Subcutaneous adipose tissue (tissue), 4 donors: ENCODE results near the gene EMP1. TPM values are rescaled to one million over a fixed set of nuclear protein-coding genes. Genes with fewer than 3 reads are reported as not detected.

Experiments
- total RNA-seq, 4 donors: library from RNA; depleted of rRNA; stranded (reverse); fragments of >200 nt; gene quantifications; one replicate each; pipeline ENCODE4 v1.1.0, GENCODE V29; 2016
- TF ChIP-seq, protein P1 (sequence below): fragments of 450-650 bp; IDR thresholded peaks from one replicate; pipeline ENCODE4 v1.5.1; 2016; ENCODE audit warnings: low read depth, mild to moderate bottlenecking, control low read depth, antibody characterized with exemption, moderate library complexity

Gene EMP1
- total RNA-seq, 4 donors from 2014 or later: 583 to 987 (median 676) TPM

DNA sequence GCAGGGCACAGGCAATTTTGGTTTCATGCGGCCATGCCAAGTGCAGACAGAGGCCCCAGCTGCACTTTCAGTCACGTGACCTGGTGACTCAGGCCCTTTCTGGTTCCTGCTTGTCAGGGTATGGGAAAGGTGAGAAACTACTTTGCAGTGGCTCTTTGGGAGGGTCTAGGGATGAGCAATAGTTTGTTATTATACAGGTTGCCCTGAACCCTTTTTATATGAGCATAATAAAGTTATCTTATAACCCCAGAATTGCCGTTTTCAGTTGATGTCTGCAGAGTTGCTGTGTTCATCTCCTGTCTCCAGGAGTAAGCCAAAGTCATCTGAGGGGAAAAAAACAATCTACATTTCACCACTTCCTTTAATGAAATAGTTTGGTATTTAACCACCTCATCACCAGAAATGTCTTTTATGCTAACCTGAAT lies 30.9 kb upstream of the EMP1 start:
- TF ChIP-seq, protein P1, sequence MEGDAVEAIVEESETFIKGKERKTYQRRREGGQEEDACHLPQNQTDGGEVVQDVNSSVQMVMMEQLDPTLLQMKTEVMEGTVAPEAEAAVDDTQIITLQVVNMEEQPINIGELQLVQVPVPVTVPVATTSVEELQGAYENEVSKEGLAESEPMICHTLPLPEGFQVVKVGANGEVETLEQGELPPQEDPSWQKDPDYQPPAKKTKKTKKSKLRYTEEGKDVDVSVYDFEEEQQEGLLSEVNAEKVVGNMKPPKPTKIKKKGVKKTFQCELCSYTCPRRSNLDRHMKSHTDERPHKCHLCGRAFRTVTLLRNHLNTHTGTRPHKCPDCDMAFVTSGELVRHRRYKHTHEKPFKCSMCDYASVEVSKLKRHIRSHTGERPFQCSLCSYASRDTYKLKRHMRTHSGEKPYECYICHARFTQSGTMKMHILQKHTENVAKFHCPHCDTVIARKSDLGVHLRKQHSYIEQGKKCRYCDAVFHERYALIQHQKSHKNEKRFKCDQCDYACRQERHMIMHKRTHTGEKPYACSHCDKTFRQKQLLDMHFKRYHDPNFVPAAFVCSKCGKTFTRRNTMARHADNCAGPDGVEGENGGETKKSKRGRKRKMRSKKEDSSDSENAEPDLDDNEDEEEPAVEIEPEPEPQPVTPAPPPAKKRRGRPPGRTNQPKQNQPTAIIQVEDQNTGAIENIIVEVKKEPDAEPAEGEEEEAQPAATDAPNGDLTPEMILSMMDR: no peak

DNA sequence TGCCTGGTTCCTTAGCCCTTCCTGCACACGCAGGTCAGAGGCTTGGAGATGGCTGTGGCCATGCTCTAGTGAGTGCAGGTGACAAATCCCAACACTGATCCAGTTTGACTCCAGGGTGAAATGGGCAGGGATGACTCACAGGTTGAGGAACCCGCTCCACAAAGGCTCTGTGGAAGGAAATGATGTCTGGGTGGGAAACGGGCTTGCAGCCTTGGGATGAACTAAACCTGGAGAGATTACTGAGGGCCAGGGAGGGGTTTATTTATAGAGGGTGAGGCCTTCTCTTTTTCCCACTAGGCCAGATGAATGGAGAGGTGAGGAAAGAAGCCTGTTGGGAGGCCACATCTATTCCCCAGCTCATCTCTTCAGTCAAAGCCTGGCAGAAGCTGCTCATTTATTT lies 29.3 kb upstream of the EMP1 start:
- TF ChIP-seq, protein P1: no peak

DNA sequence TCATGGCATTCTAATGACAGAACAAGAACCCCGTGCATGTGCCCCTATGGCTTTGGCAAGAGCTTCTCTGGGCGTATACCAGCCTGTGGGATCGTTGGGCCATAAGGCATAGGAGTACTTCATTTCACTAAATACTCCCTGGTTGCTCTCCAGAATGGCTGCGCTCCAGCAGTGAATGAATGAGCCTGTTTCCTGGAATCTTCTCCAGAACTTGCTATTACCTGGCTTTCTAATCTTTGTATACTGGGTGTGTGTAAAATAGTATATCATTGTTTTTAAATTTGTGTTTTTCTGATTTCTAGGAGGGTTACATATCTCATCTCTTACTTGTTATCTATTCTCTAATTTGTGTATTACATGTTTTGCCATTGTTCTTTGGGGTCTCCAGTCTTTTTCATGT lies 28.6 kb upstream of the EMP1 start:
- TF ChIP-seq, protein P1: no peak

DNA sequence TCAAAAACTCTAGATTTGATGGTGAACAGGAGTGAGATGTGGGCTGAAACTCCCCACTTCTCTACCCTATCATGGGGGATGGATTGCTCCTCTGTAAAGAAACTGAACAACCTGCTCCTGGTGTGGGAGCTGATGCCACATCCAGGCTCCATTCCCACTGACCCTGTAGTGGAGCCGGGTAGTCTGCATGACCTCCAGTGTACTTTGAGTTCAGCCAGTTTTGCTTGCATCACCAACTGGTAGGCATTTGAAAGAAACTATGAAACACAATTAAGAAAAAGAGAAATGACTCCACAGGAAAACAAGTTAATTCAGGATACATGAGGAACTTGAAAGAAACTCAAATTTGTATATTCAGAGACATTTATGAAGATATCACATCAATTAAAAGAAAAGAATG lies 27.3 kb upstream of the EMP1 start:
- TF ChIP-seq, protein P1: no peak

DNA sequence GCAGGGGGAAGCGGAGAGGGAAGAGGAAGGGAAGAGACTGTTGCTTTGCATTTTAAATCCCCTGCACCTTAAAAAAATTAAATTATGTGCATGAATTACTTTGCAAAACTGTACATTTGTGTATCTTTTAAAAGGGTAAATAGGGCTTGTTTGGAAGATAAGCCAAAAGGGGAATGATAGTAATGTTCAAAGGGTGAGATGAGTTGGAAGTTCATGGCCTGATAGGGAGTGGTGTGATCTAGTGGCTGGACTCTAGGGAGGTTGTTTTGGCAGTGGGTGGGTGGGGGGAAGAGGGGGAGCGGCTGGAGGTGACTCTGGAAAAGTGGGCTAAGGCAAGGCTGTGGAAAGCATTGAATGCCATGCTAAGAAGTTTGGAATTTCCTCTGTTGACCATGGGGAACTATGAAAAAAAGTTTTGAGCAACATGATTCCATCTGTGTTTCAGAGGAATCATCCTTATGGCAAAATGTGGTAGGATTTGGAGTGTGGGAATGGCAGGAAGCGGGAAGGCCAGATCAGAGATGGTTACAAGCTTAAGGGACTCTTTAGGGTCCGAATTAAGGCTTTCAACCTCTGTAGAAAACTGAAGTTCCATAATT lies 25.5 kb upstream of the EMP1 start:
- TF ChIP-seq, protein P1: no peak

DNA sequence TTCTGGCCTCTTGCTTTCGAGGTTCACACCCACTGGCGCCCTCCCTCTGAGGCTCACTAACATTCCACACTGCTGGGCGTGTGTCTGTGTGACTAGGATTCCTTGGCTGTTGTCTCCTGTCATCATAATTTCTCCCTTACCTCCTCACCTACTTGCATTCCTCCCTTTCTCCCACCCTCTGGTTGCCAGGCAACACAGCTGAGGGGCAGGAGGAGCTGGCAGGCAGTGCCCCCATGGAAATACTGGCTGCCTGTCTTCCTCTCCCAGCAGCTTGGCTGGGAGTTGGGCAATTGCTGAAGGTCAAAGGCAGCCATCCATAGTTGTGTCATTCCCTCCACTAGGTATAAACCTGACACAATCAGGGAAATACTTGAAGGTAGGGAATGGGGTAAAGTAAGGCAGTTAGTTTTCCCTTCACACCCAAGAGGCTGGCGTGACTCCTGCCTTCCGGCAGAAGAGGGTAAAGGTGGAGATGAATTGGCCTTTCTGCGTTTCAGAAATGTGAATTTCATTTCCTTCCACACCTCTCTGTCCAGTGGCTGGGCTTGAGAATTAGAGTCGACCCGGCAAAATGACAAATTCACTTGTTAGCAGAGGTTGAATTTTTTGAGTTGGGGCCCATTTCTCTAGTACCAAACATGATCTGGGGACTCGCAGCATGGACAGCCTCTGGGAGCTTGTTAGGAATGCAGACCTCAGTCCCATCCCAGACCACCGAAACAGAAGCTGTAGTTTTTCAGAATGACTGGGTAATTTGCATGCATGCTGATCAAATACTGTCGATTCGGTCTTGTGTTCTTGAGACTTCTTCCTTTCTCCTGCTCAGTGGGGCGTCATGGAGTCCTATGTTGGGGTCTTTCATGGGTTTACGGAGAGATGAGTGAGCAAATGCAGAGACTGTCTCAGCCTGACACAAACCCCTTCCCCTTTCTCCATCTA lies 24.3 kb upstream of the EMP1 start:
- TF ChIP-seq, protein P1: no peak
